Kidney (tissue), 14 donors: ENCODE data around the gene NBL1. TPM values are rescaled to one million over a fixed set of nuclear protein-coding genes. Genes with fewer than 3 reads are reported as not detected.

ENCODE experiments used
- DNase-seq, 5 donors: peaks; one replicate each; pipeline ENCODE4 v3.0.0-alpha.2; 2013 to 2020
- FAIRE-seq: peaks from 2 replicates; lab custom pipeline; 2012; peaks lifted over from hg19 to GRCh38; lab: Jason Lieb, UNC
- H3K27ac ChIP-seq, 2 donors: one replicate each; pipeline ENCODE4 v1.7.0; 2013; ENCODE audit warnings: low read depth in 2 of 2, low read length in 2 of 2, inconsistent platforms in 1 of 2
- H3K27me3 ChIP-seq: one replicate; pipeline ENCODE4 v1.7.1; 2013; ENCODE audit warnings: low read length, inconsistent platforms; ENCODE audit not compliant: control insufficient read depth, insufficient read depth
- H3K36me3 ChIP-seq, 3 donors: one replicate each; pipeline versions ENCODE4 v1.7.0 to v1.7.1; 2013; ENCODE audit warnings: low read length in 3 of 3, control low read depth in 1 of 3, inconsistent platforms in 1 of 3; ENCODE audit not compliant: insufficient read depth in 3 of 3, control insufficient read depth in 2 of 3
- H3K4me1 ChIP-seq, 3 donors: one replicate each; pipeline versions ENCODE4 v1.7.0 to v1.7.1; 2013; ENCODE audit warnings: low read length in 3 of 3, inconsistent platforms in 1 of 3, low read depth in 1 of 3; ENCODE audit not compliant: control insufficient read depth in 2 of 3, insufficient read depth in 2 of 3
- H3K4me3 ChIP-seq, 3 donors: one replicate each; pipeline versions ENCODE4 v1.7.0 to v1.8.1; 2013; ENCODE audit warnings: low read length in 3 of 3, control low read depth in 1 of 3, inconsistent platforms in 1 of 3
- H3K9ac ChIP-seq, 3 donors: one replicate each; pipeline versions ENCODE4 v1.7.0 to v1.7.1; 2013; ENCODE audit warnings: low read length in 3 of 3, control low read depth in 1 of 3, inconsistent platforms in 1 of 3
- H3K9me3 ChIP-seq, 3 donors: one replicate each; pipeline versions ENCODE4 v1.7.0 to v1.7.1; 2013; ENCODE audit warnings: low read length in 3 of 3, control low read depth in 1 of 3, inconsistent platforms in 1 of 3; ENCODE audit not compliant: control insufficient read depth in 2 of 3, insufficient read depth in 1 of 3
- CTCF ChIP-seq: IDR thresholded peaks from 3 replicates; pipeline ENCODE4 v1.5.1; 2012; ENCODE audit warnings: mild to moderate bottlenecking, moderate library complexity, borderline replicate concordance; ENCODE audit not compliant: insufficient read depth; ENCODE audit errors: extremely low read depth
- intact Hi-C: fragments of 100-400 bp; cut with DNase I; formaldehyde crosslinking; loops from one replicate; pipeline ENCODE4 v1.11.1; 2022
- polyA plus RNA-seq: library from polyadenylated mRNA; stranded (reverse); fragments of 350-450 nt; fragmentation: Illumina TruSeq; extraction: RNeasy Lipid Tissue Mini Kit (QIAGEN cat#74804); gene quantifications from one replicate; pipeline ENCODE4 v1.2.3, GENCODE V29; 2014; ENCODE audit warnings: low read depth, low replicate concordance; ENCODE audit not compliant: insufficient read depth
- total RNA-seq: library from RNA; stranded (reverse); fragmentation: NEBNext Ultra II Directional; extraction: Animal tissue kit (Norgen Biotek cat#: 25700); gene quantifications from one replicate; pipeline ENCODE4 v1.2.1, GENCODE V29; 2021
- donor health status: control.
- donor health status: control.
- donor health status: control.
- donor health status: control.
- donor health status: control.
- donor health status: DM: yes; HTN: yes; CAD: no.
- donor health status: Normal renal cell carcinoma (clear cell type).

Gene NBL1
- total and polyA plus RNA-seq, 2 donors from 2014 or later: 47.4 to 141 TPM

- Histone ChIP-seq H3K9ac (peak overlapping the region; percentile 85 to 96 (median 90)), H3K36me3 (no peaks in the 10 kb centered on the region), H3K9me3 (no peaks in the 10 kb centered on the region), H3K27me3 (no peaks in the 10 kb centered on the region), H3K4me3 (peak overlapping the region; percentile 89 to 97 (median 95)), H3K27ac (peak overlapping the region; percentile 92 to 98), H3K4me1 (peaks cover 0 to 23% (median 9%) of the 10 kb centered on the region in 3 donors)
- intact Hi-C loops: no loop called here
- FAIRE-seq (peak; percentile 76), DNase-seq (peak; percentile 98 to 99 (median 99))
- no peak for TF ChIP-seq CTCF
Observed at GRCh38 chr1:19596714-19597495, 47.2 kb upstream of the NBL1 start.

- no peak for TF ChIP-seq CTCF
- no peaks in the 10 kb centered on the region for H3K36me3 ChIP-seq
- H3K27me3 ChIP-seq: no peaks in the 10 kb centered on the region
- intact Hi-C loops: no loop called here
- FAIRE-seq (no peak), DNase-seq (peak in 3 of 5 donors; percentile 43 to 68 (median 59))
- H3K9me3 ChIP-seq: no peaks in the 10 kb centered on the region
- H3K9ac ChIP-seq: peak overlapping the region; percentile 85 to 96 (median 90)
- peaks cover 0 to 23% (median 9%) of the 10 kb centered on the region in 3 donors for H3K4me1 ChIP-seq
- H3K27ac ChIP-seq: peak overlapping the region; percentile 92 to 98
- peak overlapping the region; percentile 89 to 97 (median 95) for H3K4me3 ChIP-seq
Observed at GRCh38 chr1:19597496-19598309, 46.4 kb upstream of the NBL1 start.

- intact Hi-C loops: no loop called here
- H3K4me1 ChIP-seq: peaks cover 0 to 23% (median 13%) of the 10 kb centered on the region in 3 donors
- DNase-seq (no peak), FAIRE-seq (no peak)
- H3K9me3 ChIP-seq: no peaks in the 10 kb centered on the region
- no peaks in the 10 kb centered on the region for H3K27me3 ChIP-seq
- H3K4me3 ChIP-seq: no peak overlapping the region
- no peak overlapping the region for H3K9ac ChIP-seq
- no peaks in the 10 kb centered on the region for H3K36me3 ChIP-seq
- TF ChIP-seq CTCF: no peak
- H3K27ac ChIP-seq: no peak overlapping the region
Observed at GRCh38 chr1:19599810-19600209, 44.3 kb upstream of the NBL1 start.
